Renal cortex interstitium (tissue), 11 donors: ENCODE measurements around the gene NOX3. TPM values are rescaled to one million over a fixed set of nuclear protein-coding genes. Genes with fewer than 3 reads are reported as not detected.

Source experiments
- DNase-seq, 11 donors: peaks; one replicate each; pipeline ENCODE4 v3.0.0-alpha.2; 2013; ENCODE audit warnings: low read depth in 9 of 11, low spot score in 4 of 11; ENCODE audit errors: extremely low read depth in 1 of 11
- polyA plus RNA-seq, 3 donors: library from polyadenylated mRNA; unstranded; fragments of 120-200 nt; gene quantifications; one replicate each; pipeline ENCODE4 v1.2.1, GENCODE V29; 2013; ENCODE audit not compliant: insufficient read length in 3 of 3

Gene NOX3
- polyA plus RNA-seq, 3 donors = 1.1 to 1.7 (median 1.4) TPM

DNA sequence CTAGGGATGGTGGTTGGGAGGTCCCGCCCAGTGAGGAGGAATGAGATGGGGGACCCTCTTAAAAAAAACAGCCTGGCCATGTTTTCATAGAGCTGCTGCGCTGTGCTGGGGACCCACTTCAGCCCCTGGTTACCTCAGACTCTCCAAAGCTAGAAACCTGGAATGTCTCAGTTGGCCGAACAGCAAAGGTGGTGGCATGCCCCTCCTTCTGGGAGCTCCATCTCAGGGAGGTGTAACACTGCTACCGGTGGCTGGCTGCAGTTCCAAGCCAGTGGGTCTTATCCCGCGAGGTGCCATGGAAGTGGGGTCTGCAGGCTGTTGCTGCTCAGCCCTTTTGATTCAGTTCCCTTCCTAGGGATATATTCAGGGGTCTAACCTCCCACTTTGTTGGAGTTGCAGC lies 105.7 kb downstream of the NOX3 start:
- DNase-seq = no peak

DNA sequence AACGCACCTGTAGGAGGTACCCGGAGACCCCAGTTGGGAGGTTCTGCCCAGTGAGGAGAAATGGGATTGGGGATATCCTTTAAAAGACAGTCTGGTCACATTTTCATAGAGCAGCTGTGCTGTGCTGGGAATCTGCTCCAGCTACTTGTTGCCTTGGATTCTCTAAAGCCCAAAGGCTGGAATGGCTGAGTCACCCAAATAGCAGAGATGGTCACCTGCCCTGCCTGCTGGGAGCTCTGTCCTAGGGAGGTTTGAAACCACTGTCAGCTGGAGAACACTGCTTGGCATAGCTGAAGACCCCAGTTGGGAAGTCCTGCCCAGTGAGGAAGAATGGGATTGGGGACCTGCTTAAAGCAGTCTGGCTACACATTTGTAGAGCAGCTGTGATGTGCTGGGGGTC lies 106.5 kb downstream of the NOX3 start:
- DNase-seq = no peak

DNA sequence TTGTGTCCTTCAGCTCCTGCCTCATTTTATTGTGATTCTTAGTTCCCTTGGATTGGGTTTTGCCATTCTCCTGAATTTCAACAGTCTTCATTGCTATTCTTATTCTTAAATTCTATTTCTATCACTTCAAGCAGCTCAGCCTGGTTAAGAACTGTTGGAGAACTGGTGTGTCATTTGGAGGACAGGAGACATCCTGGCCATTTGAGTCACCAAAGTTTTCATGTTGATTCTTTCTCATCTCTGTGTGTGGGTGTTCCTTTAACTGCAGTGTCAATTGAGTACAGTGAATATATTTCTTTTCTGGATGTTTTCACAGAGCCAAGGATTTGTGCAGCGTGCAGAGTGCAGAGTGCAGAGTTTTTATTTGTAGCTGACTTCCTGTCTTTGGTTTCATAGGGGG lies 107.8 kb downstream of the NOX3 start:
- DNase-seq = no peak

DNA sequence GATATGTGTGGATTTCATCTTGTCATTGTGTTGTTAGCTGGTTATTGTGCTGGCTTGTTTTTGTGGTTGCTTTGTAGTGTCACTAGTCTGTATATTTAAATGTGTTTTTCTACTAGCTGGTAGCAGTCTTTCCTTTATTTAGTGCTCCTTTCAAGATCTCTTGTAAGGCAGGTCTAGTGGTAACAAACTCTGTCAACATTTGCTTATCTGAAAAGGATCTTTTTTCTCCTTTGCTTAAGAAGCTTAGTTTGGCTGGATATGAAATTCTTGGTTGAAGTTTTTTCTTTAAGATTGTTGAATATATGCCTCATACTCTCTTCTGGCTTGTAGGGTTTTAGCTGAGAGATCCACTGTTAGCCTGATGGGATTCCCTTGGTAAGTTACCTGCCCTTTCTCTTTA lies 108.7 kb downstream of the NOX3 start:
- DNase-seq = no peak

Other genes with a start within 250 kb of the NOX3 start
- gene CLDN20, start 191.8 kb downstream of the NOX3 start, polyA plus RNA-seq = 1 to 10 TPM in 2 of 3 donors, under 1 TPM in 1; 0.92 to 2.1 (median 1.4) TPM
- gene TFB1M, start 141.4 kb downstream of the NOX3 start, polyA plus RNA-seq = 10 to 100 TPM; 15.6 to 24.9 (median 17.9) TPM